ENCODE measurements around the gene BOLA1.

Gene BOLA1

DNA sequence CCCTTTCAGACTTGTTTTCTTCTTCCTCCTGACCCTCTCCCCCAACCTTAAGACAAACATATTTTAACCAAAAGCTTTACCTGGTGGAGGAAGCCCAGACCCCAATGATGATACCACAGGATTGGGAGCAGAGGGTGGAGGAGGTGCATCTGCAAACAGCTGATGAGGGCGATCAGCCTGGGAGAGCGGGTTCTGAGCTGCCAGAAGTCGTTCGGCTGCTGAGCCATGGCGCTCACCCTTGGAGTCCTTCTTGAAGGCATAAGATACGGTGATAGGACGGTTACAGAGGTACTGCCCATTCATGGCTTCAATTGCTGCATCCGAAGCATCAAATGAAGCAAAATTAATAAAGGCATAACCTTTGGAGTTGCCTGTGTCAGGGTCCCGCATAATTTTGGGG is 26.9 kb downstream of the BOLA1 start:
- TF ChIP-seq, protein P1, sequence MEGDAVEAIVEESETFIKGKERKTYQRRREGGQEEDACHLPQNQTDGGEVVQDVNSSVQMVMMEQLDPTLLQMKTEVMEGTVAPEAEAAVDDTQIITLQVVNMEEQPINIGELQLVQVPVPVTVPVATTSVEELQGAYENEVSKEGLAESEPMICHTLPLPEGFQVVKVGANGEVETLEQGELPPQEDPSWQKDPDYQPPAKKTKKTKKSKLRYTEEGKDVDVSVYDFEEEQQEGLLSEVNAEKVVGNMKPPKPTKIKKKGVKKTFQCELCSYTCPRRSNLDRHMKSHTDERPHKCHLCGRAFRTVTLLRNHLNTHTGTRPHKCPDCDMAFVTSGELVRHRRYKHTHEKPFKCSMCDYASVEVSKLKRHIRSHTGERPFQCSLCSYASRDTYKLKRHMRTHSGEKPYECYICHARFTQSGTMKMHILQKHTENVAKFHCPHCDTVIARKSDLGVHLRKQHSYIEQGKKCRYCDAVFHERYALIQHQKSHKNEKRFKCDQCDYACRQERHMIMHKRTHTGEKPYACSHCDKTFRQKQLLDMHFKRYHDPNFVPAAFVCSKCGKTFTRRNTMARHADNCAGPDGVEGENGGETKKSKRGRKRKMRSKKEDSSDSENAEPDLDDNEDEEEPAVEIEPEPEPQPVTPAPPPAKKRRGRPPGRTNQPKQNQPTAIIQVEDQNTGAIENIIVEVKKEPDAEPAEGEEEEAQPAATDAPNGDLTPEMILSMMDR (IDR thresholded peaks at IDR 0.05; ENCODE audit: low read depth, low read length), result no peak
- peaks cover 44% of the 10 kb centered on the region for H3K36me3 ChIP-seq
- H3K4me3 ChIP-seq (ENCODE audit: low read depth, low read length), result peak overlapping the region; percentile 99
- peaks cover 3% of the 10 kb centered on the region; the same call in 1 of the 2 replicates for H3K4me1 ChIP-seq
- no peaks in the 10 kb centered on the region for H3K9me3 ChIP-seq
- H3K27me3 ChIP-seq, result no peaks in the 10 kb centered on the region
- no peak for DNase-seq

DNA sequence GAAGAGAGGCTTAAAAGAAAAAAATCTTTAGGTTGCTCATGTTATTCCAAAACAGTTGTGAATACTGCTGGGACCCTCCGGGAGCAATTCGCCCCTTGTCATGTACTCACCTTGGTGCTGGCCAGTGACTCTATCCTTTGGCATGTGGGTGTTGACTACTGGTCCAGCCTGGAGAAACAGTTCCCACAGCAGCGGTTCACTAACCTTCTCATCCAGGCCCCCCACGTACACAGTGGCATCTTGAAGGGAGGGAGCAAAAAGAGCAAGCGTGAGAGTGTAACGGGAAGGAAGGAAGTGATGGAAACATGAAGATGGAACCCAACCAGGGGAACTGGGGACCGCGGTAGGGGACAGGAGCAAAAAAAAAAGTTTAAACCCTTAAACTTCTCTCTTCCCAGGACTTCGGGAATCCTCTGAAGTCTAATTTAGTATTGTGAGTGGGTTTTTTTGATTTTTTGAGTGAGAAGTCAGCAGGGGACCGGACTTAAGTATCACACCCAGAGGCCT is 27.7 kb downstream of the BOLA1 start:
- DNase-seq, result no peak
- H3K4me3 ChIP-seq (ENCODE audit: low read depth, low read length), result peak overlapping the region; percentile 99
- H3K4me1 ChIP-seq, result peaks cover 3% of the 10 kb centered on the region; the same call in 1 of the 2 replicates
- H3K36me3 ChIP-seq, result peaks cover 44% of the 10 kb centered on the region
- TF ChIP-seq, protein P1 (IDR thresholded peaks at IDR 0.05; ENCODE audit: low read depth, low read length), result no peak
- no peaks in the 10 kb centered on the region for H3K27me3 ChIP-seq
- H3K9me3 ChIP-seq, result no peaks in the 10 kb centered on the region

DNA sequence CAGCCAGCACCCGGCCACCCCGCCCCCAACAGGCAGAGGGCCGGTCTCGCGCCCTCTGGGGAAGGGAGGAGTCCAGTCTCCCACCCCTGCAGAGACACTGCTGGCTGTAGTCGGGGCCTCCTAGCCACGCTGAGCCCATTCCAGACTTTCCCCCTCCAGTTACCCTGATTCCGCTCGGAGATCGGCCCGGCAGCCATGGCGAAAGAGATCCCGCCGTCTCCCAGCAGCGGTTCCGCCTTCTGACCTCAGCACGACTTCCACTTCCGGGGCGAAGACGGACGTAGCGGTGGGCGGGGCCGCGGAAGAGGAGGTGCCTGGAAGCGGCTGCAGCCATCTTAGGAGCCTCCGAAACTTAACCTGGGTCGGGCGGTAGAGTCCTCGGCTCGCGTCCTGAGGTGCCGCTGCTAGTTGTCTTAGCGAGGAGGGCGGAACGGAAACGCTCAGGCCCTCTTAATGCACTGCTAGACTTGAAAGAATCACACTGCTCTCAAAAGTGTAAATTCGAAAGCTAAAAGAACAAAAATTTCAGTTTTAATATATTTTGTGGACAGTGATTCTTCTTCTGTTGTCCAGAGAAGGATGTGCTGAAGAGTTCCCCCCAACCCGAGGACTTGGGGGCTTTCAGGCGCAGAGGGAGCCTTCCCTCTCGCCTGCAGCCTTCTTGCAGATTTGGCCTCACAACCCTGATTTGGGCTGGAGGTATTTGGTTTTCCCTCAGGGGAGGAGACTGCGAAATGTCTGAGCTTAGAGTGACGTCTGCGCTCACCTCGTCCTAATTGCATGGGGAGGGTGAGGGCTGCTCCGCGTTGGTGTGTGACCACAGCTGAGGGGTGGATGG is 28.4 kb downstream of the BOLA1 start, which contains the start of gene SF3B4:
SF3B4 (minus strand) TSS at position 241 of the 838 bp plus-strand sequence; CDS start at position 197, 44 bp downstream.
- no peaks in the 10 kb centered on the region for H3K27me3 ChIP-seq
- peak; percentile 95 for DNase-seq
- TF ChIP-seq, protein P1 (IDR thresholded peaks at IDR 0.05; ENCODE audit: low read depth, low read length), result no peak
- H3K4me1 ChIP-seq, result peaks cover 3% of the 10 kb centered on the region; the same call in 1 of the 2 replicates
- peak within 1 kb of the TSS; percentile 99 for H3K4me3 ChIP-seq (ENCODE audit: low read depth, low read length)
- H3K36me3 ChIP-seq, result peaks cover 40% of the 10 kb centered on the region
- H3K9me3 ChIP-seq, result no peaks in the 10 kb centered on the region

DNA sequence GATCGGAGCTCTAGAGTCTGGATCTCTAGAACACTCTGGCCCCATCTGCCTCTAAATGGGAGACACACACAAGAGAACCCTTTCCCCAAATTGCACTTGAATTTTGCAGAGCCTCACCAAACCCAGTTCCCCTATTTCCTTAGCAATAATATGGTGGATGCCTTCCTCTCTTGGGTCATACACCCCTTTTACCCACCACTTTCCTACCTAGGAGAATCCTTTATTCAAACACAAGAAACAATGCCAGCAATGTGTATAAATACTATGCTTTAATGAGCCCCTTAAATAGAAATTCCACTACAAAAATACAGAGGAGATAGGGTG is 29.0 kb downstream of the BOLA1 start:
- peaks cover 34% of the 10 kb centered on the region for H3K36me3 ChIP-seq

DNA sequence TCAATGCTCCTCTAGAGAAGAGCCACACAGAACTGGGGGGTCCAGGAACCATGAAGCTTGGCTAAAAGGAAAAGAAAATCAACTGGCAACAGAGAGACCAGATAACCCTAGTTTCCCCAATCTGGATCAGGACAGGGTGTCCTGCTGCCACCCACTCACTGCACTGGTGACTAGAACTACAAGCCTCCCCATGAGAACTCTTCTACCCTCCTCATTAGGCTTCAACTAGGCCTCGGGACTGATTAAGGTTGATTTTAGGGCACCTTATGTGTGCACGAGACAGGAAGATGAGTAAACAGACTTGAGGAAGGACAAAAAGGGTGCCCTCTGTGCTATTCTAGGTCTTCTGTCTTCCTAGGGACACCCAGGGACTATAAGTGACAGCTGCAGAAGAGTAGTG is 30.5 kb downstream of the BOLA1 start:
- H3K4me3 ChIP-seq (ENCODE audit: low read depth, low read length), result no peak overlapping the region
- no peaks in the 10 kb centered on the region for H3K27me3 ChIP-seq
- peaks cover 19% of the 10 kb centered on the region for H3K36me3 ChIP-seq
- TF ChIP-seq, protein P1 (IDR thresholded peaks at IDR 0.05; ENCODE audit: low read depth, low read length), result no peak
- no peaks in the 10 kb centered on the region for H3K9me3 ChIP-seq
- DNase-seq, result no peak
- peaks cover 3% of the 10 kb centered on the region; the same call in 1 of the 2 replicates for H3K4me1 ChIP-seq

More for the DNA sequence above, 29.0 kb downstream of the BOLA1 start:
- TF ChIP-seq, protein P1 (IDR thresholded peaks at IDR 0.05; ENCODE audit: low read depth, low read length), result no peak
- H3K9me3 ChIP-seq, result no peaks in the 10 kb centered on the region
- no peak for DNase-seq
- peak overlapping the region; percentile 99 for H3K4me3 ChIP-seq (ENCODE audit: low read depth, low read length)
- H3K27me3 ChIP-seq, result no peaks in the 10 kb centered on the region
- H3K4me1 ChIP-seq, result peaks cover 3% of the 10 kb centered on the region; the same call in 1 of the 2 replicates

Measured in BE2C (cell line).